GM18858 (cell line): ENCODE data around the gene UBAC2.
A peak's percentile ranks its signal among the peaks of the same experiment; 100 is the strongest.

Experiments
- ATAC-seq: cut with Tn5 transposase; IDR thresholded peaks from one replicate; pipeline ENCODE4 v1.9.1; 2021; ENCODE audit not compliant: unreplicated experiment

UBAC2 gene

DNA sequence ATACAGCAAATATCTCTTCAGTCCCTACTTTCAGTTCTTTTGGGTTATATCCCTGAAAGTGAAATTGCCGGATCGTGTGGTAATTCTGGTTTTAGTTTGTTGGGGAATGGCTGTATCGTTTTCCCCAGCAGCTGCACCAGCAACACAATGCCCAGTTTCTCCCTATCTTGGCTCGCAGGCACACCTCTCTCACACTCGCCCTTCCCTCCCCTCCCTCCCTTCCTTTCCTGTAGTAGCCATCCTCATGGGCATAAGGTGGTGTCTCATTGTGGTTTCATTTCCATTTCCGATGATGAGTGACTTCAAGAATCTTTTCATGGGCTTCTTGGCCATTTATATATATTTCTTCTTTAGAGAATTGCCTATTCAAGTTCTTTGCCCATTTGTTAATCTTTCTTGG lies 66.2 kb downstream of the UBAC2 start:
- ATAC-seq, result no peak

- no peak for ATAC-seq
Measured at GRCh38 chr13:99267927-99268326, 67.3 kb downstream of the UBAC2 start.

DNA sequence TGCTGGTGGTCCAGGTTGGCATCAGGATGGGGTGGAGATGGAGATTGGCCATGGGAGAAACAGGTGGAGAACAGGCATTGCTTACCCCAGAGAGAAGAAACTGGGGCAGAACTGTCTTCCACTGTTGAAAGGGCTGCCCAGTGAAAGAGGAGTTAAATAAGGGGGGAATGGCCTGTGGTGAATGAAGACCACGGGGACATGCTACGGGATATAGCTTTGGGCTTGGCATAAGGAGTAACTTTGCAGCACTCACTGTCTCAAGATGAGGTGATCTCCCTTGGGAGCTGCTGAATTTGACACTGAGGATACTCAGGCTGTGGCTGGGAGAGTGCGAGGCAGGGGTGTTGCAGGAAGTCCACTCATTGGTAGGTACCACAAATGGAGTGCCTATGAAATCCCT lies 68.2 kb downstream of the UBAC2 start:
- ATAC-seq, result no peak

GRCh38 chr13:99269627-99270241 lies 69.1 kb downstream of the UBAC2 start:
- ATAC-seq, result peak; percentile 59

DNA sequence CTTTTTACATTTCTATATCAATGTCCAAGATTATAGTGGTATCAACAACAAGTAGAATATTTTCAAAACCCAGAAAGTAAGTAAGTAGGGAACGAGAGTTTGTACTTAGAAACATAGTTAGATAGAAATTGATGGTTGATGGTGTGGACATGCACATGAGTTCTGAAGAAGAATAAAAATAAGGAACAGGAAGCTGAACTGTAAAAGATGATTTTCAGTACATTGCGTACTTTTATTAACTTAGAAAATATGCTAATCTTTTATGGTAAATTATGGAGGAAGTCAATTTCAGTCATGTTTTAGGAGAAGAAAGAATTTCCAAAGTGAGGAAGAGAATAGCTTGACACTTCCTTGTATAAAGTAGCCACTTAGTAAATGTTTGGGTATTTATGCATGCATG lies 69.9 kb downstream of the UBAC2 start:
- no peak for ATAC-seq

DNA sequence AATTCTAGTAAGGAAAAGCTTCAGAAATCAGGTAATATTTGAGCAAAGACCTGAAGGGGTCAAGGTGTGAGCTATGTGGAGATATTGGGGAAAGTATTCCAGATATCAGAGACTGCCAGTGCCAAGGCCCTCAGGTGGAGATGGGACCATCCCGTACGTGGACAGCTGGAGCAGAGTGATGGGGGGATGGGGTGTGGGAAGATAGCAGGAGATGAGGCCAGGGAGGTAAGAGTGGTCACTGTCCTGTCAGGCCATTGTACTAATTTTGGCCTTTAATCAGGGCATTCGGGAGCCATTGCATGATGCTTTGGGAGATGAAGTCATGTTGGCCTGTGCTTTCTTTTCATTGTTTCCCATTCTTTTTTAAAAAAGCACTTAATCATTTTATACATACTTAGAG lies 70.6 kb downstream of the UBAC2 start:
- no peak for ATAC-seq

GRCh38 chr13:99272481-99272880 lies 71.8 kb downstream of the UBAC2 start:
- no peak for ATAC-seq

DNA sequence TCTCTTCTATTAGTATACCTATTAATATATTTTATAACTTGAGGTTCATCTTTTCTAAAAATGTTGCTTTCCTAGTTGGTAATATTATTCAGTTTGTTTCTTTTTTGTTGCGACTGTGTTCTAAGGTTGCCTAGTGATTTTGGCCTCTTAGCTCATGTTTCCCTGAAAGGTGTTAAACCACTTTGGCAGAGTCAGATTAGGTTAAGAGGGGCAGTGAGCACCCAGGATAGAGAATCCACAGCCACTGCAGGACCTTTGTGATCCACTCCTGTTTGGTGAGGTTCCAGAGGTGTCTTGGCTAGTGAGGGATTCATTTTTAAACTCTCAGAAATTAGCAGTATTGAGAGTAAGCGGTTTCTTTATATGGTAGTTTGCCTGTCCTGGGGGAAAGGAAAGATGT lies 72.5 kb downstream of the UBAC2 start:
- ATAC-seq, result no peak

GRCh38 chr13:99275093-99275469 lies 74.4 kb downstream of the UBAC2 start:
- peak; percentile 41 for ATAC-seq

GRCh38 chr13:99276706-99277105 lies 76.1 kb downstream of the UBAC2 start:
- ATAC-seq, result no peak

GRCh38 chr13:99277629-99278028 lies 77.0 kb downstream of the UBAC2 start:
- no peak for ATAC-seq

DNA sequence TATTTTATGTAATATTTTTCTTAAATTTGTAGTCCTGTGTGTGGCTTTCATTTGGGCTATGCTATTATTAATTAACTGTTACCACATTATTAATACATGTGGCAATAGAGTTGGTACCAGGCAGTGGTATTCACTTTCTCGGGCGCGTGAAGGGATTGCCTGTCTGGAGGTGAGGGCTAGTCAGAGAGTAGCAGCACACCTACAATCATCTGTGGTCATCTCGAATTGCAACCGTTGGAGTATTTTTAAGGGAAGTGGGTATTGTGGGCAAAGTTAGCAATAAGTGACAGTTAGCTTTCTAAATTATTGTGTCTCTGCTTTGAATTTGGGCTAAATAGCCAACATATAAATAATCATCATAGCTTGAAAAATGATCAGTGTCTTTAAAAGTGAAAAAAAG lies 77.5 kb downstream of the UBAC2 start:
- ATAC-seq, result no peak

- no peak for ATAC-seq
Measured at GRCh38 chr13:99278843-99279242, 78.2 kb downstream of the UBAC2 start.

GRCh38 chr13:99279637-99280036 lies 79.0 kb downstream of the UBAC2 start:
- ATAC-seq, result no peak

DNA sequence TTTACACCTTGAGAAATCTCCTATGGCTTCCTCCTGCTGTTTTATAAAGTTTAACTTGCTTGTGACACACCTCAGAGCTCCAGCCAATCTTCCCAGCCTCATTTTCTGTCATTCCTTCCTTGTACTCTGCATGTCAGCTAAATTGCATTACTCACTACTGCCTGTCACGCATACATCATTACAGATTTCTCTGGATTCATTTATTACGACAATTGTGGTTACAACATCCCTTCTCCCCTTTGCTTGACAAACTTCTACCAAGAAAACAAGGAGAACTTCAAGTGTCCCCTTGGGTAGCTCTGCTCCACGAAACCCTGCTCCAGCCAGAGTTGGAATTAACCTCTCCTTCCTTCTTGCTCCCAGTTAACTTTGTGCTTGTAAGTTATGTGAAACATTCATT lies 79.5 kb downstream of the UBAC2 start:
- no peak for ATAC-seq

DNA sequence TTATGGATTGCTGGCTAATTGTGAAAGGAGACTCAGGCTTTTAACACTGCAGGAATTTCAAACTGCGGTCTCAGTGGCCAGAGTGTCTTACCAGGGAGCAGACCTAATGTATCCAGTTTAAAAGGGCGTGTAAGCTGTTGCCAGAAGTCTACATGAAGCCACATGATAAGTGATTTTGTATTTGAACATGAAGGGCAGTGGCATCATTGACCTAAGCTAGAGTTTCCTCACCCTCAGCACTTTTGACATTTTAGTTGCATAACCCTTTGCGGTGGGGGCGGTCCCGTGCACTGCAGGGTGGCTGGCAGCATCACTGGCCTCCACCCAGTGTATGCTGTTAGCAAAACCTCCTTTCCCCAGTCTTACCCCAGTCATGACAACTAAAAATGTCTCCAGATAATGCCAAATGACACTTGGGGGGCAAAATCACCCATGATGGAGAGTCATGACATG lies 81.2 kb downstream of the UBAC2 start:
- ATAC-seq, result peak; percentile 49

GRCh38 chr13:99282264-99283231 lies 81.9 kb downstream of the UBAC2 start:
- peak; percentile 54 for ATAC-seq

DNA sequence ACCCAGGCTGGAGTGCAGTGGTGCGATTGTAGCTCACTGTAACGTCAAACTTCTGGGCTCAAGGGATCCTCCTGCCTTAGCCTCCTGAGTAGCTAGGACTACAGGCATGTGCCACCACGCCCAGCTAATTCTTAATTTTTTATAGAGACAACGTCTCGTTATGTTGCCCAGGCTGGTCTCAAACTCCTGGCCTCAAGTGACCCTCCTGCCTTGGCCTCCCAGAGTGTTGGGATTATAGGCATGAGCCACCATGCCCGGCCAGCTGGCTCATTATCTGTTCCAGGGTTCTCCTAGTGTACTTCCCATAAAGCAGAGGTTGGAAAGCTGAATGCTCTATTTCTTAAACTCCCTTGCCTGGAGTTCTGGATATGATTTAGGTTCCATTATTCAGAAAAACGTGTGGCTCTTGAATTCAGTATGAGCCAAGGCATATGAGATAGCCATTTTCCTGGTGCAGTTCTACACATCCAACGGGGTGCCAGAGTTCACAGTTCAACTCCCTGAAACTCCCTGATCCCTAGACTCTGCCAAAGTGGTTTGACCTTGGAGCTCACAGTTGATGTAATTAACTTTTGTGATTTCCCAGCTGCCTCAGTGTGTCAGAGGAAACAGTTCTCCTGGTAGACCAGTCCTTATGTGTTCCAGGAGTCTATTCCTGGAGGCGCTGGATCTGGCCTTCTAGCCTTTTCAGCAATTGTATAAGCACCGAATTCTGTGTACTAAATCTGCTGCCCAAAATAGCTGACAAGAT lies 85.0 kb downstream of the UBAC2 start:
- ATAC-seq, result no peak

DNA sequence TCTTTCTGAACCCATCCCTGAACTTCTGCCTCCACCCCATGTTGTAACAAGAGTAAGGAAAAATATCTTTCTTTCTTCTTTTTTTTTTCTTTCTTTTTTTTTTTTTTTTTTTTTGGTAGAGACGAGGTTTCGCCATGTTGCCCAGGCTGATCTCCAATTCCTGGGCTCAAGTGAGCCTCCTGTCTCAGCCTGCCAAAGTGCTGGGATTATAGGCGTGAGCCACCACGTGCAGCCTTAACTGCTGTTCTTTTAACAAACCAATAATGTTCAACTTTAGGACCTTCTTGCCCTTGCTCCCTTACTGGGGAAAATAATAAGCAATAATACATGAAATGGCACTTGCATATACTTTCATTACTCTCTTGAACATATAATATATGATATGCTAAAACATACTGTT lies 86.9 kb downstream of the UBAC2 start:
- peak; percentile 2 for ATAC-seq

GRCh38 chr13:99288089-99288488 lies 87.4 kb downstream of the UBAC2 start:
- peak; percentile 90 for ATAC-seq

GRCh38 chr13:99289271-99289670 lies 88.6 kb downstream of the UBAC2 start:
- ATAC-seq, result no peak
